Activated effector memory CD4-positive, alpha-beta T cell treated with Interleukin-2 at 50 U/mL for 16 hours (primary cell): Measurements from ENCODE around the gene BLID.

Experiments used
- DNase-seq: peaks from one replicate; pipeline ENCODE4 v3.0.0-alpha.2; 2020

The BLID gene

GRCh38 chr11:122103726-122104125, 12.3 kb downstream of the BLID start:
- no peak for DNase-seq

GRCh38 chr11:122103321-122103720, 12.7 kb downstream of the BLID start:
- no peak for DNase-seq

- DNase-seq: no peak
Measured at GRCh38 chr11:122102426-122102825, 13.6 kb downstream of the BLID start.

GRCh38 chr11:122101625-122102291, 14.3 kb downstream of the BLID start:
- DNase-seq: no peak

- DNase-seq: no peak
Measured at GRCh38 chr11:122100756-122101080, 15.3 kb downstream of the BLID start.

GRCh38 chr11:122100037-122100755, 15.8 kb downstream of the BLID start:
- DNase-seq: no peak

- DNase-seq: no peak
Measured at GRCh38 chr11:122099374-122100036, 16.5 kb downstream of the BLID start.

GRCh38 chr11:122098261-122098980, 17.6 kb downstream of the BLID start:
- no peak for DNase-seq

GRCh38 chr11:122097419-122098001, 18.5 kb downstream of the BLID start:
- no peak for DNase-seq

- no peak for DNase-seq
Measured at GRCh38 chr11:122096272-122097112, 19.5 kb downstream of the BLID start.

- no peak for DNase-seq
Measured at GRCh38 chr11:122095681-122096262, 20.2 kb downstream of the BLID start.

GRCh38 chr11:122094836-122095235, 21.2 kb downstream of the BLID start:
- no peak for DNase-seq

- no peak for DNase-seq
Measured at GRCh38 chr11:122093731-122094275, 22.2 kb downstream of the BLID start.

GRCh38 chr11:122091835-122092234, 24.2 kb downstream of the BLID start:
- no peak for DNase-seq

GRCh38 chr11:122089111-122089510, 26.9 kb downstream of the BLID start:
- no peak for DNase-seq

- no peak for DNase-seq
Measured at GRCh38 chr11:122085712-122086111, 30.3 kb downstream of the BLID start.

- no peak for DNase-seq
Measured at GRCh38 chr11:122085264-122085663, 30.8 kb downstream of the BLID start.

- no peak for DNase-seq
Measured at GRCh38 chr11:122082205-122082604, 33.8 kb downstream of the BLID start.

GRCh38 chr11:122081073-122081472, 34.9 kb downstream of the BLID start:
- DNase-seq: no peak

- DNase-seq: no peak
Measured at GRCh38 chr11:122077459-122077858, 38.6 kb downstream of the BLID start.

GRCh38 chr11:122076512-122077120, 39.4 kb downstream of the BLID start:
- no peak for DNase-seq
